ENCODE results near the gene CDK5RAP2. TPM values are rescaled to one million over a fixed set of nuclear protein-coding genes. Genes with fewer than 3 reads are reported as not detected.

The CDK5RAP2 gene
- polyA plus RNA-seq, 1 donor (not counting 4 experiments of a cell fraction or from before 2014, with no cell fraction given), result 22.4 TPM

DNA sequence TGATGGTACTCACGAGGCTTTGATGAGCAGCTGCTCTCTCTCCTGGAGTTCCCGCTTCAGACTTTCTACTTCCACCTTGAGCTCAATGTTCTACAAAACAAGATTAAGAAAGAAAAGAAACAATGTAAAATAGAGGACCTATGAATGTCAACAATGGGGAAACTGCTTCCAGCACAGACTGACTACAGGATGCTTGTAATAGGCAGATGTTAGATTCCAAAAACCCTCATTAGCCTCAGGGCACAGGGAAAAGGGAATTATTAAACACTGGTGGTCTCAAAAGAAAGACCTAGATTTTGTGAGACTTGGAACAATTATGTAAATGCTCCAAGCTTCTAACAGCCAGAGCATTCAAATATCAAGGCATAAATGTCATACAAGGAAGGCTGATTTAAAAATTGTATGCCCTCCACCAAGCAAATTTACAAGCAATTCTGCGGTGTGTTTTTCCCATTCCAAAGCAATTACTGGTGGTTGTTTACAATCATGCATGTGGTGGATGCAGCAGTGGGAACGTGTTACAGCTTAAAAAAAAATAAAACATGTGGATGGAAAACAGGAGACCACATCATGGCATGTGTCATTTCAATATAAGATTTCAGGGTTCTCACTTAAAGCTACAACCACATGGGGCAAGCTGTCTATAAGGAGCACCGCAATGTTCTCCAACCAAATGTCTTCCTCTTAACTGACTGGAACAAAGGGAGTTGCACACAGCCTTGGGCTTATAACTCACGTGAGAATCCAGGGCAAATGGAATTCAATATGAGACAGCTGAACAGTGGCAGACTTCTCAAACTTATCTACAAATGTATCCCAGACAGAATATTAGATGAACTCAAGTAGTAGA, 34.0 kb downstream of the CDK5RAP2 start:
- Histone ChIP-seq H3K9ac (ENCODE audit: control insufficient read depth, extremely low read depth, insufficient read depth, low read length) (no peak overlapping the region), H4K20me1 (ENCODE audit: control insufficient read depth, extremely low read depth, insufficient read depth, low read length) (no peaks in the 10 kb centered on the region), H3K79me2 (ENCODE audit: control insufficient read depth, insufficient read depth, low read length) (peaks cover 2% of the 10 kb centered on the region), H3K27ac (ENCODE audit: control insufficient read depth, insufficient read depth, low read length) (no peak overlapping the region), H3K36me3 (ENCODE audit: control insufficient read depth in 2 of 2, extremely low read depth in 1 of 2, insufficient read depth in 2 of 2, low read length in 2 of 2) (peaks cover 15 to 30% of the 10 kb centered on the region in 2 experiments), H3K4me2 (ENCODE audit: control insufficient read depth, extremely low read depth, insufficient read depth, low read depth, low read length) (no peak overlapping the region), H2AFZ (ENCODE audit: control insufficient read depth, low read length) (no peak overlapping the region), H3K4me1 (ENCODE audit: control insufficient read depth, extremely low read depth, insufficient read depth, low read length) (no peaks in the 10 kb centered on the region), H3K4me3 (ENCODE audit: control insufficient read depth in 2 of 3, extremely low read depth in 1 of 3, insufficient read depth in 2 of 3, low read depth in 1 of 3, low read length in 3 of 3) (no peak overlapping the region), H3K27me3 (ENCODE audit: control insufficient read depth, extremely low read depth, insufficient read depth, low read length) (no peaks in the 10 kb centered on the region), H3K9me3 (ENCODE audit: control insufficient read depth, low read depth, low read length) (no peaks in the 10 kb centered on the region), H3K9me1 (ENCODE audit: control insufficient read depth, extremely low read depth, insufficient read depth, low read length) (no peaks in the 10 kb centered on the region)
- no peak for DNase-seq (ENCODE audit: low read depth, low spot score)
- dilution Hi-C loops (cut with MboI; ENCODE audit: extremely low pct_ligation_motif_present, low sequenced_read_pairs), result no loop called here
- TF ChIP-seq, protein P1, sequence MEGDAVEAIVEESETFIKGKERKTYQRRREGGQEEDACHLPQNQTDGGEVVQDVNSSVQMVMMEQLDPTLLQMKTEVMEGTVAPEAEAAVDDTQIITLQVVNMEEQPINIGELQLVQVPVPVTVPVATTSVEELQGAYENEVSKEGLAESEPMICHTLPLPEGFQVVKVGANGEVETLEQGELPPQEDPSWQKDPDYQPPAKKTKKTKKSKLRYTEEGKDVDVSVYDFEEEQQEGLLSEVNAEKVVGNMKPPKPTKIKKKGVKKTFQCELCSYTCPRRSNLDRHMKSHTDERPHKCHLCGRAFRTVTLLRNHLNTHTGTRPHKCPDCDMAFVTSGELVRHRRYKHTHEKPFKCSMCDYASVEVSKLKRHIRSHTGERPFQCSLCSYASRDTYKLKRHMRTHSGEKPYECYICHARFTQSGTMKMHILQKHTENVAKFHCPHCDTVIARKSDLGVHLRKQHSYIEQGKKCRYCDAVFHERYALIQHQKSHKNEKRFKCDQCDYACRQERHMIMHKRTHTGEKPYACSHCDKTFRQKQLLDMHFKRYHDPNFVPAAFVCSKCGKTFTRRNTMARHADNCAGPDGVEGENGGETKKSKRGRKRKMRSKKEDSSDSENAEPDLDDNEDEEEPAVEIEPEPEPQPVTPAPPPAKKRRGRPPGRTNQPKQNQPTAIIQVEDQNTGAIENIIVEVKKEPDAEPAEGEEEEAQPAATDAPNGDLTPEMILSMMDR (optimal IDR thresholded peaks at IDR 0.05 in 1 of 3, IDR thresholded peaks at IDR 0.05 in 1 of 3, conservative IDR thresholded peaks at IDR 0.05 in 1 of 3; ENCODE audit: extremely low read depth in 1 of 3, insufficient read depth in 2 of 3, low read length in 3 of 3), result no peak
- no peak for TF ChIP-seq EZH2 (IDR thresholded peaks at IDR 0.05; ENCODE audit: low read length)
- no peak for FAIRE-seq

DNA sequence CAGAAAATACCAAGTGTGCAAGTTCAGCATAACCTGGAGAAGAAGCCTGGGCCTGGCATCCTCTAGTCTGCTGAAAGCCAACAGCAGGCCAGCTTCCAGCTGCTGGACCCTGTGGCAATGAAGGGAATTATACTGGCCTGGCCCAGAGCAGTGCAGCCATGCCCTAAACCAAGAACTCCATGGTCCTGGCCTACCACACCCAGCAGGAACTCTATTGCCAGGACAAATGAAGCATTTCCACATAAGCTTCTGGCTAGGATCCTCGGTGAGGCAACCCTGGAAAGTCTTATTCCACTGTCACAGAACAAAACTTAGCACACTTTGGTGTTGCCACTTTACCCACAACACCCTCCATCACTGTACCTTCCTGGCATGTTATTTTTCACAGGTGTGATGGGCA, 35.5 kb downstream of the CDK5RAP2 start:
- no peak overlapping the region for H3K4me3 ChIP-seq (ENCODE audit: control insufficient read depth in 2 of 3, extremely low read depth in 1 of 3, insufficient read depth in 2 of 3, low read depth in 1 of 3, low read length in 3 of 3)
- no peaks in the 10 kb centered on the region for H3K9me3 ChIP-seq (ENCODE audit: control insufficient read depth, low read depth, low read length)
- H3K9me1 ChIP-seq (ENCODE audit: control insufficient read depth, extremely low read depth, insufficient read depth, low read length), result peaks cover 2% of the 10 kb centered on the region
- peaks cover 10 to 40% of the 10 kb centered on the region in 2 experiments for H3K36me3 ChIP-seq (ENCODE audit: control insufficient read depth in 2 of 2, extremely low read depth in 1 of 2, insufficient read depth in 2 of 2, low read length in 2 of 2)
- no peak for FAIRE-seq
- no peak overlapping the region for H2AFZ ChIP-seq (ENCODE audit: control insufficient read depth, low read length)
- dilution Hi-C loops (cut with MboI; ENCODE audit: extremely low pct_ligation_motif_present, low sequenced_read_pairs), result no loop called here
- no peaks in the 10 kb centered on the region for H3K4me1 ChIP-seq (ENCODE audit: control insufficient read depth, extremely low read depth, insufficient read depth, low read length)
- no peak overlapping the region for H3K4me2 ChIP-seq (ENCODE audit: control insufficient read depth, extremely low read depth, insufficient read depth, low read depth, low read length)
- TF ChIP-seq EZH2 (IDR thresholded peaks at IDR 0.05; ENCODE audit: low read length), result no peak
- TF ChIP-seq, protein P1 (optimal IDR thresholded peaks at IDR 0.05 in 1 of 3, IDR thresholded peaks at IDR 0.05 in 1 of 3, conservative IDR thresholded peaks at IDR 0.05 in 1 of 3; ENCODE audit: extremely low read depth in 1 of 3, insufficient read depth in 2 of 3, low read length in 3 of 3), result no peak
- DNase-seq (ENCODE audit: low read depth, low spot score), result no peak
- no peaks in the 10 kb centered on the region for H3K27me3 ChIP-seq (ENCODE audit: control insufficient read depth, extremely low read depth, insufficient read depth, low read length)
- no peaks in the 10 kb centered on the region for H4K20me1 ChIP-seq (ENCODE audit: control insufficient read depth, extremely low read depth, insufficient read depth, low read length)
- no peak overlapping the region for H3K9ac ChIP-seq (ENCODE audit: control insufficient read depth, extremely low read depth, insufficient read depth, low read length)
- no peak overlapping the region for H3K27ac ChIP-seq (ENCODE audit: control insufficient read depth, insufficient read depth, low read length)
- peaks cover 2% of the 10 kb centered on the region for H3K79me2 ChIP-seq (ENCODE audit: control insufficient read depth, insufficient read depth, low read length)
